GM06990 (cell line): ENCODE measurements around the gene PTPRN2.

Experiments
- DNase-seq: peaks from one replicate; pipeline ENCODE4 v3.0.0-alpha.2; 2011; ENCODE audit not compliant: insufficient read length; ENCODE audit errors: extremely low read depth
- H3K27me3 ChIP-seq: replicated peaks from 2 replicates; pipeline ENCODE4 v1.6.0; 2011; ENCODE audit warnings: low read length; ENCODE audit not compliant: control insufficient read depth, insufficient read depth
- H3K36me3 ChIP-seq: 2 replicates; pipeline ENCODE4 v1.5.1; 2011; ENCODE audit warnings: low read length; ENCODE audit not compliant: control insufficient read depth, insufficient read depth
- H3K4me3 ChIP-seq: replicated peaks from 2 replicates; pipeline ENCODE4 v1.5.1; 2011; ENCODE audit warnings: low read depth, mild to moderate bottlenecking, control low read depth, low read length
- CTCF ChIP-seq: IDR thresholded peaks from 2 replicates; pipeline ENCODE4 v1.5.1; 2011; ENCODE audit warnings: low read length, control low read depth, mild to moderate bottlenecking, inconsistent platforms; ENCODE audit not compliant: insufficient read depth, poor library complexity, severe bottlenecking

PTPRN2 gene

GRCh38 chr7:157623556-157623955 is 964.1 kb downstream of the PTPRN2 start:
- no peak overlapping the region for H3K4me3 ChIP-seq
- no peaks in the 10 kb centered on the region for H3K36me3 ChIP-seq
- TF ChIP-seq CTCF: no peak
- H3K27me3 ChIP-seq: no peaks in the 10 kb centered on the region
- DNase-seq: no peak

GRCh38 chr7:157622408-157623205 is 965.0 kb downstream of the PTPRN2 start:
- Histone ChIP-seq H3K36me3 (no peaks in the 10 kb centered on the region), H3K27me3 (no peaks in the 10 kb centered on the region), H3K4me3 (no peak overlapping the region)
- no peak for DNase-seq
- no peak for TF ChIP-seq CTCF

- DNase-seq: no peak
- TF ChIP-seq CTCF: no peak
- Histone ChIP-seq H3K27me3 (no peaks in the 10 kb centered on the region), H3K4me3 (no peak overlapping the region), H3K36me3 (no peaks in the 10 kb centered on the region)
Observed at GRCh38 chr7:157622000-157622399, 965.6 kb downstream of the PTPRN2 start.

GRCh38 chr7:157621131-157621681 is 966.4 kb downstream of the PTPRN2 start:
- Histone ChIP-seq H3K4me3 (no peak overlapping the region), H3K36me3 (no peaks in the 10 kb centered on the region), H3K27me3 (no peaks in the 10 kb centered on the region)
- DNase-seq: no peak
- no peak for TF ChIP-seq CTCF

GRCh38 chr7:157620616-157621015 is 967.0 kb downstream of the PTPRN2 start:
- Histone ChIP-seq H3K27me3 (no peaks in the 10 kb centered on the region), H3K4me3 (no peak overlapping the region), H3K36me3 (no peaks in the 10 kb centered on the region)
- DNase-seq: no peak
- no peak for TF ChIP-seq CTCF
